GM19395 (cell line): ENCODE data around the gene HHAT.
"Not testable (repeated sequence)": the region's sequence is repeated elsewhere in the genome, so short reads cannot be mapped to it uniquely, and the experiment has no call there.

ENCODE experiments used
- ATAC-seq: cut with Tn5 transposase; IDR thresholded peaks from one replicate; pipeline ENCODE4 v1.9.1; 2021; ENCODE audit warnings: mild to moderate bottlenecking, moderate library complexity; ENCODE audit not compliant: unreplicated experiment

Gene HHAT

DNA sequence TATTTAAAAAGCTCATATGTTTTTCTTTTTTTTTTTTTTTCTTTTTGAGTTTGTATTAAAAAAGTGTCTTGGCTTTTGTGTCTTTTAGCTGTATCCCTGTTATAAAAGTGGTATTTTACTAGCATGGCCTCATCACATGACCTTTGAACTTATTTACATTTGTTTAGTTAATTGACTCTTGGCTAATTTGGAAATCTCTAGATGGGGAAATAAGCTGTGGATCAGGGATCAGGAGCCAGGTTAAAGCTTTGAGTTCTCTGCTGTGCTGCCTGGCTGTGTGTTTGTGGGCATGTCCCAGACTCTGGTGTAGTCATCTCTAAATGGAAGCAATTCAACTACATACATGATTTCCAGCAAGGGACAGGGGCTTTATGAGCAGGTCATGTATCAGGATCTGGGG is 56.5 kb downstream of the HHAT start:
- ATAC-seq = no peak

DNA sequence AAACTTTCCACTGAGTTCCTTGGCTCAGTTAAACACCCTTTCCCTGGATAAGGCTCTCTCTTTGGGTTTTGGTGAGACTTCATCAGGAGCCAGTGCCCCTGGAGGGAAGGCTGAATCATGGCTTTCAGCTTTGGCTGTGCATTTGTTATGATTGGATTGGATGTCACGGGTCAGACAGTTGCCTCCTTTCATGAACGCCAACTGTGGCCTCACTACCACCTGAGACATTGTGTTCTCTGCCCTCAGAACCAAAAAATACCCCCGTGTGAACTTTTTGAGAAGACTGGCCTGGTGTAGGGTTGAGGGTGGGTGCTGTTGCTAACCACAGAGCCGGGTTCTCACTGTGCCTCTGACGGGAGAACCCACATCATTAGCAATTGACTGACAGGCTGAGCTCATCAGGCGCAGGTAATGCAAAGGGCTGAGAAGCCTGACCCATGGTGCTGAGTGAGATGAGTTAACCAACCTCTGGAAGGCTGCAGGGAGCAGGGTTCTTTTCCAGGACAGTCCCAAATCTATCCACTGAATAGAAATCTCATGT is 65.6 kb downstream of the HHAT start:
- ATAC-seq = peak; percentile 59

DNA sequence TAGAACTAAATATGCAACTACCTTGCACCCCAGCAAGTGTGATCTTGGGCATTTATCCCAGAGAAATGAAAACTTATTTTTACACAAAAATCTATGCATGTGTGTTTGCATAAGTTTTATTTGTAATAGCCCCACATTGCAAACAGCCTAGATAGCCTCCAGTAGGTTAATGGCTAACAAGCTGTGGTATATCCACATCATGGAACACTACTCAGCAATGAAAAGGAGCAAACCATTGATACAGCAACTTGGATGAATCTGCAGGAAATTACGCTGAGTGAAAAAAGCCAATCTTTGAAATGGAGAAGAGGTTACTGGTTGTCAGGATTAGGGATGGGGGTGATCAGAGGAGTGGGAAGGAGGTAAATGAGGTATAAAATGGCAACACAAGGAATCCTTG is 67.8 kb downstream of the HHAT start:
- no peak for ATAC-seq

DNA sequence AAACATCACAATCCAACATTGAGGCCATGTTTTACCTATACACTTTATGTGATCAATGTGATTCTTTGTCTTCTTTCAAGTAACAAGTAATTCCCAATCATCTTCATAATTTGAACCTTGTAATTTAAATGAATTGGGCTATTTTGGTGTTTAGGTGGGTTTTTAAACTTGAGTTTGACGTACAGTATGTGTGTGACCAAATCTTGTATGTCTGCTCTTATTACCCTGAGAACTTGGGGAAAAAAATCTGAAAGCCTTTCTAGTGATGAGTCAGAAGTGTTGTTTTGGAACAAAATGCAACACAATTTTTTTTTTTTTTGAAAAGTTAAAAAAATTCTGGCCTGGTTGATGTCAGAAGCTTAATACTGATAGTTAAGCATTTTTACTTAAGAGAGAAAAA is 68.5 kb downstream of the HHAT start:
- ATAC-seq = no peak

DNA sequence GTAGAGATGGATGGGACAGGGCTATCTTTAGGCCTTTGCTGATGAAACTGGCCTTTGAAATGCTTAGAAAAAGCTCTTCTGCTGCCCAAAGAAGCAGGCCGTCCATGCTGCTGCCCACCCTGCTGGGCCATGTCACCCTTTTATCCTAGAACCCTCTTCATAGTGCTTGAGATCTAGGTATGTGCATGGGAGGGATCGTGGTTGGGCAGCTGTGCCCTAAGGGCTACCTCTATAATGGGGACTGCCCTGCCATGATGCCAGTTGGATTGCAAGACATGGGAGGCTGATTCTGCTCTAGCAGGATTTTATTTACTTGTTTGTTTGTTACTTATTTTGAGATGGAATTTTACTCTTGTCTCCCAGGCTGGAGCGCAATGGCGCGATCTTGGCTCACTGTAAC is 69.0 kb downstream of the HHAT start:
- no peak for ATAC-seq

DNA sequence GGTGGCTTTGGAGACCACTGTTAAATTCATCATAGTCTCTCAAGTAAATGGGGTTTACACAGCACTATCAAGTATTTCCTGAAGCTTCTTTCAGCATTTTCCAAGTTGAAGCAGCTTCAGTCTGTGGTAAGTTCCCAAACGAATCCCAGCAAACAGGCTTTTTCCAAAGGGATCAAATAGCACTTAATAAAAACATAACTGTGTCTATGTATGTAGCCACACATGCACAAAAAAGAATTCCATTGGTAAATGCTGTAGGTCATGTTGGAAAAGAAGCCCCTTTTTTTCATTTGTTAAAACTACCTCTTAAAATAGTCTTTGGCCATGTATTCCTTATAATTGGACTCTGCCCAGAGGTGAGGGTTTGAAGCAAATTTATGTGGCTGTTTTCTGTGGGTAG is 69.8 kb downstream of the HHAT start:
- ATAC-seq = no peak

DNA sequence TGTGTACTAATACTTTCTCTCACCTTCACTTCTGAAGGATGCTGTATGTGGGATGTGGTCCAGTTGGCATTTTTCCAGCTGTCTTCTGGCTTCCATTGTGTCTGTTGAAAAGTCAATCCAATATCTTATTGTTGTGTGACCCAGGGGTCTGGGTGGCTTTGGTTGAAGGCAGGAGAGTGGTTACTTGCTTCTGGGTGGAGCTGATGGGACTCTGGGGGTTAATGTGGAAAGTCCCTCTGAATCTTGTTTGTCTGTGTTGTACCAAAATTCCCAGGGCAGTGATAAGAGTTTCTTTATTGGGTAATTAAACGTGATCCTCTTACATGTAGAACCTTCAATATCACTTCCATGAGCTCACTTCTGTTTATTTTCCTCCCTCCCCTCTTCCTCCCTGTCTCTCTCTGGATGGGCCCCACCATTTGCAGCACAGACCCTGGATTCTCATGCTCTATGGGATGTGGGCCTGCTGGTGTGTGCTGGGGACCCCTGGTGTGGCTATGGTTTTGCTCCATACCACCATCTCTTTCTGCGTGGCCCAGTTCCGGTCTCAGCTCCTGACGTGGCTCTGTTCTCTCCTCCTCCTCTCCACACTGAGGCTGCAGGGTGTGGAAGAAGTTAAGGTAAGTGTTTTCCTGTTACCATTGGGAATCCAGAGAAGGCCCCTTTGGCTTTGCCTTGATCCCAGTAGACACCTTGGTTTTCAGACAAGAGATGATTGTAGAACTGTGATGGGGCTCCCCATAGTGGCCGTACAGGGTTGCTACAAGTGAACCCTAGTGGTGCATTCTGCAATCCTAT is 71.5 kb downstream of the HHAT start:
- ATAC-seq = peak; percentile 94

DNA sequence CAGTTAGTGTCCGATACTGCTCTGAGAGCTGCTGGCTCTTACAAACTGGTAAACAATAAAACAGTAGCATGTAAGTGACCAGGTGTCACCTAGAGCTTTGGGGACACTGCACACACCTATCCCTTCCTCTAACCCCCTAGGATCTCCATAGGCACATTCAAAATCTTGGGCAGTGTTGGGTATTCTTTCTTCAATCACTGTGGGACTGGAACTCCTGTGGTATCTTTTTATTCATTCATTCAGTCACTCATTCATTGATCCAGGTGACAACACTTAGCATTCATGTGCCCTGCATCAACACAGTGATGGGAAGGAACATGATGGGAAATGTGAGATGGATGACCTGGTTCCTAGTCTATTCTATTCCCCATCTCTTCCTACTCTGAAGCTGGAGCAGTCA is 73.9 kb downstream of the HHAT start:
- no peak for ATAC-seq

DNA sequence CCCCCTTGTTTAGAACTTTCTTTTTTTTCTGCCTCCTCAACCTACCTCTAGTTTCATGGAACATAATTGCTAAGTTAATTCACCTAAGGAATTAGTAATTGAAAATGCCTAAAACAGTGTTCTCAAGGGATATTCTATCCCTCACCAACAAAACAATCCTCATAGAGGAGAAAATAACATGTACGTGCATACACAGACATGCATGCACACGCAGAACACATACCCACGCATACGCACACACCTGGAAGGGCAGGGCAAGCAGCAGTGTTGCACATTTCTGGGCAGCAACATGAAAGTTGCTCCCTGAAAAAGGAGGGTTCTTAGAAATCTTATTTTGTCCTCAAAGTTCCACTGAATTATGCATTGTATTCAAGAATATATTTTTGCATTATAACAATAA is 76.6 kb downstream of the HHAT start:
- ATAC-seq = no peak

DNA sequence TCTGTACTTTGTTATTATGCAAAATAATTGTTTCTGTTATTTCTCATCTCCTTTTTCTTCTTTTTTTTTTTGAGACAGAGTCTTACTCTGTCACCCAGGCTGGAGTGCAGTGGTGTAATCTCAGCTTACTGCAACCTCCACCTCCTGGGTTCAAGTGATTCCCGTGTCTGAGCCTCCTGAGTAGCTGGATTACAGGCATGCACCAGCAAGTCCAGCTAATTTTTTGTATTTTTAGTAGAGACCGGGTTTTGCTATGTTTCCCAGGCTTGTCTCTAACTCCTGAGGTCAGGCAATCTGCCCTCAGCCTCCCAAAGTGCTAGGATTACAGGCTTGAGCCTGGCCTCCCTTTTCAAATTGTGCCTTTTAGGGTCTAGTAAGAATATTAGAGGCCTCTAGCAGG is 77.6 kb downstream of the HHAT start:
- ATAC-seq = not testable (repeated sequence)

DNA sequence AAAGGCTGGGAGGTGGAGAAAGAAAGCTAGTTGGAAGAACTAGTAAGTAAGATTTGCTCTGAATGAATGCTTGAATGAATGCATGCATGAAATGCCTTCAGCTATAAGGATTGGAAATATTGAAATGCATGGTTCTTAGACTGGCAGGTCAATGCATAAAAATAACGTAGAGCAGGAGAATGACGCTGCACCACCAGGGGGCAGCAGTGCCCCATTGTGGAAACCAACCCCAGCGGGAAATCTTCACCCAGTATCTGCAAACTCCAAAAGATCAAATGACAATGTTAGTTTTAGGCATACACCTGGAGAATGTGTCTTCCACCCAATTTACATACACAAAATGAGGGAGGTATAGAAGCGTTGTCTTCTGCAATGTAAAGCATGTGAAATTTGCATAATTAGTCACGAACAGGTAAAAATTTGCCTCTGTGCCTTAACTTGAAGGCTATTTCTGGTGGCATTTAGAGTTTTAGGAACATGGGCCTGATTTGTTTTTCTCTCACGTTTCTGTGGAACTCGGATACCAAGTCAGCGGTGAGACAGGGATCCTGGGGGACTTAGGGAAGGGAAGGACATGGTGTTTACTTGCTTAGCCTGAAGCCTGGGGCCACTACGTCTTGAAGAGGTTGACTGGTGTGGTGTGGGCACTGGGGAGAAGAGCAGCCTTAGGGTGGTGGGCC is 78.6 kb downstream of the HHAT start:
- peak; percentile 82 for ATAC-seq

DNA sequence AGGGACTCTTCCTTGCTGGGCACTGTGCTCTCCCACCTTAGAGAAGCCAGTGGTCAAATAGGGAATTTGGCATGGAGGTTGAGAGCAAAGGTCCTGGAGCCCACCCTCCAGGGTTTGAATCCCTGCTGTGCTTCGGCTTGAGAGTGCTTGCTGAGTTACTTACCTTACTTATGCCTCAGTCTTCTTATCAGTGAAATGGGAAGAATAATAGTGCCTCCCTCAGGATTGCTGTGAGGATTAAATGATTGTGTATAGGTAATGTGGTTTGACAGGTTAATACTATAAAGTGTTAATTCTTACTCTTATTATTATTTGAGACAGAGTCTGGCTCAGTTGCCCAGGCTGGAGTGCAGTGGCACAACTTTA is 79.2 kb downstream of the HHAT start:
- no peak for ATAC-seq

DNA sequence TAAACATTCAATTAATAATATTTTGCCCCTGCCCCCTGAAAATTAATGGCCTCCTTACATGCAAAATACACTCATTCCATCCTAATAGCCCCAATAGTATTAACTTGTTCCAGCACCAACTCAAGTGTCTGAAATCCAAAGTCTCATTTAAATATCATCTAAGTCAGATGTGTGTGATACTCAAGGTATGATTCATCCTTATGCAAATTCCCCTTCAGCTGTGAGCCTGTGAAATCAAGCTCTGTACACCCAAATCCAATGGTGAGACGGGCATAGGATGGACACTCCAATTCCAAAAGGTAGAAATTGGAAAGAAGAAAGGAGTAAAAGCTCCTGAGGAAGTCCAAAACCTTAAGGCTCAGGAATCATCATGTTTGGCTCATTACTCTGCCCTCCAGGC is 83.5 kb downstream of the HHAT start:
- ATAC-seq = no peak

DNA sequence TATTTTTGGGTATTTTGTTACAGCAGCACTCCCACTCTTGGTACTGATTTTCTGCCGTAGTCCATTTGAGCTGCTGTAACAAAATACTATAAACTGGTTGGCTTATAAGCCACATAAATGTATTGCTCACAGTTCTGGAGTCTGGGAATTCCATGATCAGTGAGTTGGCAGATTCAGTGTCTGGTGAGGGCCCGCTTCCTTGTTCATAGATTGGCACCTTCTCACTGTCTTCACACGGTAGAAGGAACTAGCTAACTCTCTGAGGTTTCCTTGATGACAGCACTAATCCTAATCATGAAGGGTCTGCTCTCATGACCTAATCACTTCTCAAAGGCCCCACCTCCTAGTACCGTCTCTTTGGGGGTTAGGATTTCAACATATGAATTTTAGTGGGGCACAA is 85.2 kb downstream of the HHAT start:
- ATAC-seq = no peak

DNA sequence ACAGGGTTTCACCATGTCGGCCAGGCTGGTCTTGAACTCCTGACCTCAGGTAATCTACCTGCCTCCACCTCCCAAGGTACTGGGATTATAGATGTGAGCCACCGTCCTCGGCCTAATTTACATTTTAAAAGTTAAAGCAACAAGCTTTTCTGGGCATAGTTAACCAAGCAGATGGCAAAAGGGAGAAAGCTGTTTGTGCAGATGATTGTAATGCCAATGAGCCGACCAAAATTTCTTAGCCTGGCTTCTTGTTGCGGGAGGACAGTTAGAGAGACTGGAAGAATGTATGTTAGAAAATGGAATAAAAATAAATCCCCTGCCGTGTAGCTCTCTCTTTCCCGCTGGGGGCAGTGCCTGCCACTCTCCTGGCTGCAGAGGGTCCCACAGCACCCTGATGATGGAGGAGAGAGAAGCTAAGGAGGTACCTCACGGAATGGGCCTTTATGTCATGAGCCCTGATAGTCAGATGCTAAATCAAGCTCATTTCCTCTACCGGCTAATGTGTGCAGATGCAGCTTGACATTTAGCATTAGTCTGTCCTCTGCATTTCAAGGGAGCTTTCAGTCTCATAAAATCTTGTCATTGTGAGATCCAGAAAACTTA is 87.2 kb downstream of the HHAT start:
- no peak for ATAC-seq

DNA sequence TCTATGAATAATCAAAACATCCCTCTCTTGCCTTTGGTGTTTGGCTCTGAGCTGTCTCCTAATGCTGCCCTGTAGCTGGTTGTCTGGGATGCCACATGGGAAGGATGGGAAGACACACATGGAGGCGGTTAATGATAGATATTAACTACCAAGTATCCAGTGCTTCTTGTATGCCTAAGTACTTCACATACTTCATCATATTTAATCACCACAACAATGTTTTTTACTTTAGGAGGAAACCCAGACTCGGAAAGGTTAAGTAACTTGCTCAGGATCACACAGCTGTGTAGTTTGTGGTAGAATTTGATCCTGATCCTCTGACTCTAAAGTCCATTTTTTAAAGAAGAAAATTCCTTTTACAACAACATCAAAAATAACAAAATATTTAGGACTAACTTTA is 88.0 kb downstream of the HHAT start:
- ATAC-seq = no peak

DNA sequence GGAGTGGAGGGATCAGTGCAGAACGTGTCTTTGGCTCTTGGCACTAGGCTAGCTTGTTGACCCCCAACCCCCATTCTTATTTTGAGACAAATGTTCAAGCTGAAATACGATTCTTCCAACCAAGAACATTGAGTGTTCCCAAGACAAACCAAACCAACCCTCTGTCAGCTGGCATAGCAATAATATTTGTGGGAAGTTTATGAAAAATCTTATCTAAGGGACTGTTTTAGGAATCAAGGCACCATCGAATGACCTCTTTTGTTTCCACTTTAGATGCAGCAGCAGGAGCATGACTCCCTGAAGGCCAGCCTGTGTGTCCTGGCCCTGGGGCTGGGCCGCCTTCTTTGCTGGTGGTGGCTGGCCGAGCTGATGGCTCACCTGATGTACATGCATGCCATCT is 89.2 kb downstream of the HHAT start:
- ATAC-seq = no peak

DNA sequence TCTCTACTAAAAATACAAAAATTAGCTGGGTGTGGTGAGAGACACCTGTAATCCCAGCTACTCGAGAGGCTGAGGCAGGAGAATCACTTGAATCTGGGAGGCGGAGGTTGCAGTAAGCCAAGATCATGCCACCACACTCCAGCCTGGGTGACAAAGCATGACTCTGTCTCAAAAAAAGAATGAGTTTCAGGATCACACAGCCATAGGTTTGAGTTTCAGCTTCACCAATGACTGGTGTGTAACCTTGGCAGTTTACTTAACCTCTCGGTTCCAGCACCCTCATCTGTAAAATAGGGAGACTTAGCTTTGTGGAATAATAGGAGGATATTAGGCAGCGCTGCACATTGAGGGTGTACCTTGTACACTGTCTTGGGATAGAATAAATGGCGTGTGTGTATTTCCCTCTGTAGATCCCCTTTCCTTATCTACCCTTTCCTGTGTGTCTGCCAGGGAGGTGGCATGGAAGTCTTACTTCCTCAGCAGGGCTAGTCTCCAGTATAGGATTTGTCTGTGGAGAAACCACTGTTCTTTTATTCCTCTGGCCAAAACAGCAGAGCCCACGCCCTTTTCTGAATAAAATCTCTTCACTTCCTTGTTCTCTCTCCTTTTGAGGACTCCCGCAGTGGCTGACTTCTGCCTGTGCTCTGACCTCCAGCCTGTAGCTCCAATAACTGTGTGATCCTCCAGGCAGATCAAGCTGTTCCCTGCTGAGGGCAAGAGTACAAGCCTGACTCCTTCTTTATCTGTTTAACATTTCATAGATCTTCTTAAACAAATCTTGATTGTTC is 90.4 kb downstream of the HHAT start:
- ATAC-seq = no peak

DNA sequence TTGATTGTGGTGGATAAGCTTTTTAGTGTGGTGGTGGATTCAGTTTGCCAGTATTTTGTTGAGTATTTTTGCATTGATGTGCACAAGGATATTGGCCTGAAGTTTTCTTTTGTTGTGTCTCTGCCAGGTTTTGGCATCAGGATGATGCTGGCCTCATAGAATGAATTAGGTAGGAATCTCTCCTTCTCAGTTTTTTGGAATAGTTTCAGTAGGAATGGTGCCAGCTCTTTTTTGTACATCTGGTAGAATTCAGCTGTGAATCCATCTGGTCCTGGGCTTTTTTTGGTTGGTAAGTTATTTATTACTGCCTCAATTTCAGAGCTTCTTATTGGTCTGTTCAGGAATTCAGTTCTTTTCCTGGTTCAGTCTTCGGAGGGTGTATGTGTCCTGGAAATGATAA is 98.0 kb downstream of the HHAT start:
- not testable (repeated sequence) for ATAC-seq

DNA sequence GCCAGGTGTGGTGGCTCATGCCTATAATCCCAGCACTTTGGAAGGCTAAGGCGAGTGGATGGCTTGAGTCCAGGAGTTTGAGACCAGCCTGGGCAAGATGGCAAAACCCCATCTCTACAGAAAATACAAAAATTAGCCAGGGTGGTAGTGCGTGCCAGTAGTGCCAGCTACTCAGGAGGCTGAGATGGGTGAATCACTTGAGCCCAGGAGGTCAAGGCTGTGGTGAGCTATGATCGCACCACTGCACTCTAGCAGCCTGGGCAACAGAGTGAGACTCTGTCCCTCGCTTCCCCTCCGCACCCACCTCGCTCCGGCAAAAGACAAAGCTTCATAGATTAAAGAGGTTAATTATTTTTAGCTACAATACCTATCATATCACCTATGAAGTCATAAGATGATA is 100.0 kb downstream of the HHAT start:
- ATAC-seq = no peak

DNA sequence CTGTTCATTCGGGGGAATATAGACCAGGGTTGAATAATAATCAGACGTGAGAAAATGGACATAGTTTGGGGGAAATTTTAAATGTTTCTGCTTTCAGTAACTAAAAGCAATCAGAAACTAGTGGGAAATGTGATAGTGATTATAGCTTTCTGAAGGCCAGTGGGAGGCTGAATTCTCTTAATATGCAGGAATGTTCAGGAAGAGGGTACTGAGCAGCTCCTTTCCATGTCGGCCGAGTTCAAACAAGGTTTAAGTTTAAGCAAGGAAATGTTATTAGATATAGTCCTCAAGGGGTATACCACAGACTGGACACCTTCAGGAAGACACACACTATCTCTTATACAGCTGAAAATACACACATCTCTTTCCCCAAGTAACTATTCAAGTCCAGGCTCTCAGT is 105.5 kb downstream of the HHAT start:
- ATAC-seq = no peak
